ENCODE results near the gene HOXD13.
A peak's percentile ranks its signal among the peaks of the same experiment; 100 is the strongest.

HOXD13 gene

GRCh38 chr2:176093145-176093897 is 800 bp downstream of the HOXD13 start:
- no peak for DNase-seq (ENCODE audit: low read depth in 2 of 3, low spot score in 1 of 3)

- DNase-seq (ENCODE audit: low read depth in 2 of 3, low spot score in 1 of 3) = no peak
Observed at GRCh38 chr2:176093898-176094249, 1.4 kb downstream of the HOXD13 start.

GRCh38 chr2:176094349-176094748 is 1.8 kb downstream of the HOXD13 start:
- DNase-seq (ENCODE audit: low read depth in 2 of 3, low spot score in 1 of 3) = no peak

GRCh38 chr2:176095421-176095820 is 2.9 kb downstream of the HOXD13 start:
- DNase-seq (ENCODE audit: low read depth in 2 of 3, low spot score in 1 of 3) = no peak

GRCh38 chr2:176096243-176096985 is 3.9 kb downstream of the HOXD13 start:
- DNase-seq (ENCODE audit: low read depth in 2 of 3, low spot score in 1 of 3) = no peak

- DNase-seq (ENCODE audit: low read depth in 2 of 3, low spot score in 1 of 3) = peak; percentile 27 to 42 (median 33)
Observed at GRCh38 chr2:176096986-176097819, 4.7 kb downstream of the HOXD13 start.

DNA sequence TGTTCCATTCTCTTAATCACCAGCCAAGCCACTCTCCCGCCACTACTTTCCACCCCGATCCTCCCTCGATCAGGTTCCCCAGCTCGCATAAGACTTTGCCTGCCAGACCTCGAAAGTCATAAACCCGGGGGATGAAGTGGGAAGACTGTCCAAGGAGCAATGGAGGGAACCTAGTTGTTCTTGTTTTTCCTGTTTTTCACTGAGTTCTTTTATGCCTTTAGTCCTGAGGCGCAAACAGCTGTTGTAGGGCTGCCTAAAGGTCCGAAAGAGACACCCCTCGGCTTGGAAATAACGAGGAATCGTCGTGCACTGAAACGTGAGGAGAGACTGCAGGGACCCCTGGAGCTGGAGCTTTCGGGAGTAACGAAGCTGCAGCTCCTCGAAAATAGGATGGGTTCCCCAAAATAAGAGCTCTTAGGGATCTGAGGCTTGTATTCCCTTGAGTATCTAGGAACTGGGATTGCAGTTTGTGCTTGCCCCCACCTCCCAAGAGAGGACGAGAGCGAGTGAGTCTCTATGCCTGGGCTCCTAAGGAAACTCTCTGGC is 5.4 kb downstream of the HOXD13 start:
- DNase-seq (ENCODE audit: low read depth in 2 of 3, low spot score in 1 of 3) = no peak

GRCh38 chr2:176098366-176099158 is 6.0 kb downstream of the HOXD13 start:
- no peak for DNase-seq (ENCODE audit: low read depth in 2 of 3, low spot score in 1 of 3)

DNA sequence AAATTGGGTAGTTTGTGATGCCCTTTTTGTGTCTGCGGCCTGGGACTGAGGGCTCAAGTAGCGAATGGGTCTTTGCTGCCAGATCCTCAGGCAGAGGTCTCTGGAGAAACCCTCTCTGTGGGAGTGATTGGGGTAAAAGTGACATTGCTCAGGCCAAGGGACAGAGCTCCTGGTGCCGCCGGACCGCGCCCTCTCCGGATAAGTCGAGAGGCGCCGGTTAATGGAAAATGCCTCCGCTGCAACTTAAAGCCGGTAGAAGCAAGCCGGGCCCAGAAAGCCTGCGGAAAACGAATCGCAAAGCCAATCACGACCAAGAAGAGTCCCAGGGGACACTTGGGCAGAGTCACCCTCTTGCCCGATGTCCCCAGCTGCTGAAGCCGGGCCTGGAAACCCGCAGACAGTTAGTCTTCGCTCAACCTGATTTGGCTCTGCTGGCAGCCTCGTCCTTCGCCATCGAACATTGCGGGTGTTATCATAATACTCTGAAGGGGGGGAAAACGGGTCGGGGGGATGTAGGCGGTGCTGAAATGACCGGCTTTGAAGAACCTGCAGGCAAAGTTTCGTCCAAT is 6.7 kb downstream of the HOXD13 start:
- DNase-seq (ENCODE audit: low read depth in 2 of 3, low spot score in 1 of 3) = no peak

DNA sequence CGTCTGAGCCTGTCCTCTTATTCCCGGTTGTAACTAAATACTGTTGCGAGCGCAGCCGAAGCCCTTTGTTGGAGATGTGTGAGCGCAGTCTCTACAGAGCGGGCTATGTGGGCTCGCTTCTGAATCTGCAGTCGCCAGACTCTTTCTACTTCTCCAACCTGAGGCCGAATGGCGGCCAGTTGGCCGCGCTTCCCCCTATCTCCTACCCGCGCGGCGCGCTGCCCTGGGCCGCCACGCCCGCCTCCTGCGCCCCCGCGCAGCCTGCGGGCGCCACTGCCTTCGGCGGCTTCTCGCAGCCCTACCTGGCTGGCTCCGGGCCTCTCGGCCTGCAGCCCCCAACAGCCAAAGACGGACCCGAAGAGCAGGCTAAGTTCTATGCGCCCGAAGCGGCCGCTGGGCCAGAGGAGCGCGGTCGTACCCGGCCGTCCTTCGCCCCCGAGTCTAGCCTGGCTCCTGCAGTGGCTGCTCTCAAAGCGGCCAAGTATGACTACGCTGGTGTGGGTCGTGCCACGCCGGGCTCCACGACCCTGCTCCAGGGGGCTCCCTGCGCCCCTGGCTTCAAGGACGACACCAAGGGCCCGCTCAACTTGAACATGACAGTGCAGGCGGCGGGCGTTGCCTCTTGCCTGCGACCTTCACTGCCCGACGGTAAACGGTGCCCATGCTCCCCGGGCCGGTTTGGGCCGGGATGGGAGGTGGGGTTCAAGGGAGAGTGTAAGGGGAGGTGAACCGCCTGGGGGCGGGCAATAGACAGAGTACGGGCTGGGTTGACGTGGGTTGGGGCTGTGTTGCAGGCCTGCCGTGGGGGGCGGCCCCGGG is 7.4 kb downstream of the HOXD13 start, which contains the start of gene HOXD12:
Gene HOXD12 (plus strand): TSS at position 68 of the 819 bp plus-strand sequence. CDS start 7 bp downstream, at position 75.
- DNase-seq (ENCODE audit: low read depth in 2 of 3, low spot score in 1 of 3) = no peak

- no peak for DNase-seq (ENCODE audit: low read depth in 2 of 3, low spot score in 1 of 3)
Observed at GRCh38 chr2:176100547-176101140, 8.1 kb downstream of the HOXD13 start.

DNA sequence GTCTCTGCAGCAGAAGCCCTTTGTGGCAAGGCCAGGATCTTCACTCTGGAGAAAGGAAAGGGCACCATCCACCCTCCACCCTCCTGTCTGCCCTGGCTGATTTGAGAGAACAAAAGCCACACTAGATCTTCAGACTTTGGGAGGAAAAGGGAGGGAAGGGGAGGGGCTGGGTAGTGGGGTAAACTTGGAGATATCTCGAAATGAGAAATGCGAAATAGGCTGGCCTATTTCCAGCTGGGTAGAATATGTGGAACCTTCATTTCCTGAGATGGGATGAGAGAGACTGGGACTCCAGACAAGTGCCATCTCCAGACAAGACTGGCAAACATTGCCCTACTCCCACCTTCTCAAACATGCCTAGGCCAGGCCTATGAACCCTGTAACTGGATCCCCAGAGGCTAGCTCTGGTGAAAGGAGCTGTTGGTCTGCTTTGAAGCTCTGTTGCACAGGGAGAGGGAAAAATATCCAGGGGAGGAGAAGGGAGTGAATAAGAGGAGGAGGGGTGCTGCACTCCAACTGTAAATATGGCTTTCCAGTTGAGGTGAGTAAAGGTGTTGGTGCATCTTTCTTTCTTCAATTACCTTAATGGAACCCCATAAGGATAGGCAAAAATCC is 8.8 kb downstream of the HOXD13 start:
- DNase-seq (ENCODE audit: low read depth in 2 of 3, low spot score in 1 of 3) = no peak

DNA sequence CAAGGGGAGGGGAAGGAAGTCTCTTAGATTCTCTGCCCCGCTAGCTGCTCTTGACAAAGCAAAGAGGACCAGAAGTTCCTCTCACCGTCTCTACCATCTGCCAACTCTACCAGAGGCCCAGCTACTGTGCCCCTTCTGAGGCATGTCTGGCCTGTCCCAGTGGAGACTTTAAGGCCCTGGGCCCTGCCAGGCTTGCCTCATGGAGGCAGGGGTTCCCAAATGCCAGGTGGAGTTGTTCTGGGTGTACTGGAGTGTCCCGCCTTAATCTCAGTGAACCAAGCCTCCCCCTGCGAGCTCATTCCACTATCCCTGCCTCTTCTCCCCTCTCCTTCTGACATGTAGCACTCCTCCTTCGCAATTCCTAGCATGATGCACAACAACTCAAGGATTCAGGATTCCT is 9.3 kb downstream of the HOXD13 start:
- DNase-seq (ENCODE audit: low read depth in 2 of 3, low spot score in 1 of 3) = no peak

DNA sequence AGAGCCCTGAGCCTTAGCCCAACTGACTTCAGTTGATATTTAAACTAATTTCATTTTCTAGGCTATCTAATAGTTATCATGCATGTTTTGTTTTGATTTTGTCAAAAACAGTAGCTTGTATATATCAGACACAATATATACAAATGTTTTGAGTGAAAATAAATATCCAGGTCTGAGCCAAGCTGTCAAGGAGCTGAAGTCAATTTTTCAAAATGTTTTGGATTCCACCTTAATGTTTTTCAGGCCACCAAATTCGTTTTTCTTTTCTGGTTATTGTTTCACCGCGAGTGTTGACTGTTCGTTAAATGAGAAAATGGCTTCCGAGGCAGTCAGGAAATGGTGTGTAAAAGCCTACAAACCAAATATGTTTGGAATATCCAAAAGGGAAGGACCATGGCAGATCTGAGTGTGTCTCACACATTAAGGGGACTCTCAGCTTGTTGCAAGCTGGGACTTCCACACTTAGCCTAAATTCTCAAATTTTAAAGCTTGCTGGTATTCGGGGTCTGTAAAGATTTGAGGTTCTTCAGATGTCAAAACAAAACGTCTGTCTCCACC is 9.9 kb downstream of the HOXD13 start:
- DNase-seq (ENCODE audit: low read depth in 2 of 3, low spot score in 1 of 3) = no peak

DNA sequence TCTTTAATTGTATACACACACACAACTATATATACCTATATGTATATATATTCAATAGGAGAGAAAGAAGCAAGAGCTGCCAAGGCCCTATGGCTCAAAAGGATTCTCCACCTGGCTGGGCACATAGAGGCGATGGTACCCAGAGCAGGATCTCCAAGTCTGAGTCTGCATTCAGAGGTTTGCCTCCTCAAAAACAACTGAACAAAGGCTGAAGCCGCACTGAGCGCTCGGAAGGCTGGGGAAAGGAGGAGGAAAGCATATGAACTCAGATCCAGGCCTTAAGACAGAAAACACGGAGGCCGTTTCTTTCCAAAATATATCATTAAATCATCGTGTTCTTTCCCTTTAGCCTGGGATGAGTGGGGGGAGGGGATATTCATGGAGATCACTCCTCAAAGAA is 10.7 kb downstream of the HOXD13 start:
- no peak for DNase-seq (ENCODE audit: low read depth in 2 of 3, low spot score in 1 of 3)

GRCh38 chr2:176103742-176104315 is 11.3 kb downstream of the HOXD13 start:
- DNase-seq (ENCODE audit: low read depth in 2 of 3, low spot score in 1 of 3) = no peak

DNA sequence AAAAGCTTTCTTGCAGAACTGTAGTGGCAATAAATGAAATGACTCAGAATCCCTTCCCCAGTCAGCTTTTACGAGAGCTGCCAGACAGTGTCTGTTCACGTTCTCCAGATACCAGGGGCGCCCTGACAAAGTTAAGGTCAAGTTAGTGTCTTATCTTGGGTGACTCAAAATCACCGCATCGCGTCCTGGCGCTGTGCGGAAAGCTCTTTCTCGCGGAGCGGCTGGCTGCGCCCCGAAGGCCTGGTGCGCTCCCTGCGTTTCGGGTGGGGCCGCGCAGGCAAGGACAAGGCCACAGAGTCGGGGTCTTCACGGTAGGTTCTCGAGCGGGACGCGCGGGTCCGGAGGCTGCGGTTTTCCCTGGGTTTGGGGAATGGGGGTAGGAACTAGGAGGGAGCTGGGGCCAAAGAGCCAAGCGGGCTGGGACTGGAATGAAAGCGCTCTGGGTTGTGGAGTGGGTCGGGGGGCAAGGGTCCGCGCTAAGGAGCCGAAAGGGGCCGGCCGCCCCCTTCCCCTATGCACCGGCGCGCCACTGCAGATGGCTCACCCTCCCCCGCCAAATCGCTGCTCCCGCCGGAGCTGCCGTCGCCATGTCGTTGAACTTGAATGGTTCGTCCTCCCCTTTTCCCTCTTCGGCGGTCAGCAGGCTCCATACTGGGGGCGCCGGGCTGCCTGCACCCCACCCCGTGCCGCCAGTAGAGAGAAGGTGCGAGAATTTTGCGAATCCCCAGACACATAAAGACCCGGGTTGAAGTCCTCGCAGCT is 12.0 kb downstream of the HOXD13 start:
- no peak for DNase-seq (ENCODE audit: low read depth in 2 of 3, low spot score in 1 of 3)

Data from stimulated activated CD4-positive, alpha-beta T cell treated with anti-CD3 and anti-CD28 coated beads, Interleukin-12 subunit alpha, Interleukin-12 subunit beta, amount 100 ng/mL, for 48 hours (primary cell).